GM21737 (cell line): Measurements from ENCODE around the gene NLRP10.
"Not testable (repeated sequence)": the region's sequence is repeated elsewhere in the genome, so short reads cannot be mapped to it uniquely, and the experiment has no call there.

Experiments
- ATAC-seq: cut with Tn5 transposase; IDR thresholded peaks from one replicate; pipeline ENCODE4 v1.9.1; 2021; ENCODE audit warnings: mild to moderate bottlenecking, moderate library complexity; ENCODE audit not compliant: unreplicated experiment

Gene NLRP10

GRCh38 chr11:7965386-7965785, at the start of gene NLRP10:
NLRP10 (minus strand) TSS chr11:7965447; CDS start chr11:7963495, 1,952 bp downstream.
- no peak for ATAC-seq

GRCh38 chr11:8013833-8014232, 48.6 kb upstream of the NLRP10 start:
- ATAC-seq: no peak

- no peak for ATAC-seq
Observed at GRCh38 chr11:8011981-8012444, 46.8 kb upstream of the NLRP10 start.

GRCh38 chr11:8011371-8011770, 46.1 kb upstream of the NLRP10 start:
- no peak for ATAC-seq

- no peak for ATAC-seq
Observed at GRCh38 chr11:8009856-8010255, 44.6 kb upstream of the NLRP10 start.

GRCh38 chr11:8008212-8008611, 43.0 kb upstream of the NLRP10 start:
- no peak for ATAC-seq

GRCh38 chr11:8006349-8006977, 41.2 kb upstream of the NLRP10 start:
- ATAC-seq: peak; percentile 58

- no peak for ATAC-seq
Observed at GRCh38 chr11:8005556-8005955, 40.3 kb upstream of the NLRP10 start.

- no peak for ATAC-seq
Observed at GRCh38 chr11:8004008-8004407, 38.8 kb upstream of the NLRP10 start.

GRCh38 chr11:8003187-8003586, 37.9 kb upstream of the NLRP10 start:
- no peak for ATAC-seq

- ATAC-seq: no peak
Observed at GRCh38 chr11:8002676-8003075, 37.4 kb upstream of the NLRP10 start.

- no peak for ATAC-seq
Observed at GRCh38 chr11:8000390-8000789, 35.1 kb upstream of the NLRP10 start.

- ATAC-seq: no peak
Observed at GRCh38 chr11:7999795-8000194, 34.5 kb upstream of the NLRP10 start.

GRCh38 chr11:7994581-7995278, 29.5 kb upstream of the NLRP10 start:
- no peak for ATAC-seq

- not testable (repeated sequence) for ATAC-seq
Observed at GRCh38 chr11:7987560-7987883, 22.3 kb upstream of the NLRP10 start.

GRCh38 chr11:7986768-7987559, 21.7 kb upstream of the NLRP10 start, which contains the start of gene EIF3F:
EIF3F (plus strand) TSS chr11:7987337; CDS start chr11:7987353, 16 bp downstream.
- peak; percentile 95 for ATAC-seq

- ATAC-seq: no peak
Observed at GRCh38 chr11:7983832-7984590, 18.8 kb upstream of the NLRP10 start.

- ATAC-seq: peak; percentile 41
Observed at GRCh38 chr11:7982582-7983119, 17.4 kb upstream of the NLRP10 start.

- ATAC-seq: no peak
Observed at GRCh38 chr11:7981619-7982157, 16.4 kb upstream of the NLRP10 start.

- ATAC-seq: no peak
Observed at GRCh38 chr11:7977232-7977917, 12.1 kb upstream of the NLRP10 start.
